ENCODE measurements around the gene TRAP1. TPM values are rescaled to one million over a fixed set of nuclear protein-coding genes. Genes with fewer than 3 reads are reported as not detected.

The TRAP1 gene
- total RNA-seq, 1 experiment from 2014 or later = 204 TPM

DNA sequence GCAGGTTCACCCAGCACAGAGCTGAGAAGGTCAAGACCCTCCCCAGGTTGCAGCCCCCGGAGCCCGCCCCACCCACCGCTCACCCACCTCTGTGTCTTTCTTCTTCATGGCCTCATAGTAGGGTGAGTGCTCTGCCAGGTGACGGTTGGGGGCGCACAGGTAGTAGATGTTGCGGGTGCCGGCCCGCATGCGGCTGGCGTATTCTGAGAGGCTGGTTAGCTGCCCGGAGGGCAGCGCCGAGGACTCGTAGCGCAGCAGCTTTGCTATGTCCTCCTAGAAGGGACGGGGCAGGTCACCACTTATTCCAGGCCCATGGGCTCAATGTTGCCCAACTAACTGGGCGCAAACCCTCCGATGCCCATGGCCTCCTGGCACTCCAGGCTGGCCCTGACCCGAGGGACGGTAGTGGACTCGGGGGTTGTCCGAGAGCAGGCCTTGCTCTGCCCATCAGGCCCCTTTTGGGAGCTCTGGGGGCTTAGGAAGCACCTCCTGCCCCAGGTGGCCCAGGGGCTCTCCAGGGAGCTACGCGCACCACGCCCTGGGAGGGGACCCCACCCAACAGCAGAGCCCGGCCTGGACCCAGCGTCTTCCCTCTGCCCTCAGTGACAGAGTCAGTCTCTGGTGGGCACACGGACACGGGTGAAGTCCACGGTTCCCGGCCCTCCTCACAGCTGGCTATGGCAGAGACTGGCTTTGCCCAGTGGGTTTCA lies 53.0 kb downstream of the TRAP1 start:
- Histone ChIP-seq H3K36me3 (ENCODE audit: low read depth) (peaks cover 9% of the 10 kb centered on the region), H4K20me1 (ENCODE audit: insufficient read depth) (no peaks in the 10 kb centered on the region), H3K27me3 (ENCODE audit: insufficient read depth, low read depth) (no peaks in the 10 kb centered on the region), H3K79me2 (ENCODE audit: low read depth) (no peaks in the 10 kb centered on the region), H3F3A (ENCODE audit: insufficient read depth, low read depth) (no peaks in the 10 kb centered on the region), H3K9me3 (ENCODE audit: insufficient read depth, low read depth) (no peaks in the 10 kb centered on the region), H3K4me3 (no peak overlapping the region), H3K4me1 (replicated peaks; ENCODE audit: insufficient read depth) (no peaks in the 10 kb centered on the region), H3K9me2 (ENCODE audit: insufficient read depth) (no peaks in the 10 kb centered on the region), H3K4me2 (no peak overlapping the region), H3K27ac (no peak overlapping the region), H2AFZ (no peak overlapping the region)
- DNase-seq = no peak
- ChIA-PET CTCF (no interaction called here), POLR2A (ENCODE audit: unreplicated experiment) (no interaction called here)
- TF ChIP-seq, protein P1, sequence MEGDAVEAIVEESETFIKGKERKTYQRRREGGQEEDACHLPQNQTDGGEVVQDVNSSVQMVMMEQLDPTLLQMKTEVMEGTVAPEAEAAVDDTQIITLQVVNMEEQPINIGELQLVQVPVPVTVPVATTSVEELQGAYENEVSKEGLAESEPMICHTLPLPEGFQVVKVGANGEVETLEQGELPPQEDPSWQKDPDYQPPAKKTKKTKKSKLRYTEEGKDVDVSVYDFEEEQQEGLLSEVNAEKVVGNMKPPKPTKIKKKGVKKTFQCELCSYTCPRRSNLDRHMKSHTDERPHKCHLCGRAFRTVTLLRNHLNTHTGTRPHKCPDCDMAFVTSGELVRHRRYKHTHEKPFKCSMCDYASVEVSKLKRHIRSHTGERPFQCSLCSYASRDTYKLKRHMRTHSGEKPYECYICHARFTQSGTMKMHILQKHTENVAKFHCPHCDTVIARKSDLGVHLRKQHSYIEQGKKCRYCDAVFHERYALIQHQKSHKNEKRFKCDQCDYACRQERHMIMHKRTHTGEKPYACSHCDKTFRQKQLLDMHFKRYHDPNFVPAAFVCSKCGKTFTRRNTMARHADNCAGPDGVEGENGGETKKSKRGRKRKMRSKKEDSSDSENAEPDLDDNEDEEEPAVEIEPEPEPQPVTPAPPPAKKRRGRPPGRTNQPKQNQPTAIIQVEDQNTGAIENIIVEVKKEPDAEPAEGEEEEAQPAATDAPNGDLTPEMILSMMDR (conservative IDR thresholded peaks at IDR 0.05) = no peak
- TF ChIP-seq EZH2 (IDR thresholded peaks at IDR 0.05; ENCODE audit: low read depth) = no peak
- intact Hi-C loops (cut with micrococcal nuclease; ENCODE audit: unreplicated experiment) = no loop called here
- no TSS peak for BruUV-seq (replicated peaks)

- Histone ChIP-seq H3K79me2 (ENCODE audit: low read depth) (no peaks in the 10 kb centered on the region), H3K27ac (no peak overlapping the region), H3K4me1 (replicated peaks; ENCODE audit: insufficient read depth) (no peaks in the 10 kb centered on the region), H3K4me3 (no peak overlapping the region), H3K27me3 (ENCODE audit: insufficient read depth, low read depth) (no peaks in the 10 kb centered on the region), H4K20me1 (ENCODE audit: insufficient read depth) (no peaks in the 10 kb centered on the region), H3F3A (ENCODE audit: insufficient read depth, low read depth) (no peaks in the 10 kb centered on the region), H3K9me3 (ENCODE audit: insufficient read depth, low read depth) (no peaks in the 10 kb centered on the region), H3K9me2 (ENCODE audit: insufficient read depth) (no peaks in the 10 kb centered on the region), H2AFZ (no peak overlapping the region), H3K36me3 (ENCODE audit: low read depth) (no peaks in the 10 kb centered on the region; the same call in 1 of the 2 replicates), H3K4me2 (no peak overlapping the region)
- no peak for DNase-seq
- intact Hi-C loops (cut with micrococcal nuclease; ENCODE audit: unreplicated experiment) = no loop called here
- CTCF ChIA-PET = no interaction called here
- BruUV-seq (replicated peaks) = no TSS peak
- TF ChIP-seq, protein P1 (conservative IDR thresholded peaks at IDR 0.05) = no peak
- TF ChIP-seq EZH2 (IDR thresholded peaks at IDR 0.05; ENCODE audit: low read depth) = no peak
- POLR2A ChIA-PET (ENCODE audit: unreplicated experiment) = interaction anchor here (0.8 kb wide), 1 partner anchor 209 kb away, joined by 7 read pairs; no protein-coding TSS in a partner anchor
Observed at GRCh38 chr16:3662601-3663000, 54.7 kb downstream of the TRAP1 start.

- POLR2A ChIA-PET (ENCODE audit: unreplicated experiment) = no interaction called here
- no peaks in the 10 kb centered on the region for H3K4me1 ChIP-seq (replicated peaks; ENCODE audit: insufficient read depth)
- peaks cover 5% of the 10 kb centered on the region; the same call in 1 of the 2 replicates for H3K36me3 ChIP-seq (ENCODE audit: low read depth)
Observed at GRCh38 chr16:3661922-3662321, 55.4 kb downstream of the TRAP1 start.

More at GRCh38 chr16:3661922-3662321, 55.4 kb downstream of the TRAP1 start:
- CTCF ChIA-PET = no interaction called here
- TF ChIP-seq, protein P1 (conservative IDR thresholded peaks at IDR 0.05) = no peak
- no peak for TF ChIP-seq EZH2 (IDR thresholded peaks at IDR 0.05; ENCODE audit: low read depth)
- no TSS peak for BruUV-seq (replicated peaks)
- H3K27ac ChIP-seq = no peak overlapping the region
- H3K4me2 ChIP-seq = no peak overlapping the region
- DNase-seq = no peak
- no peaks in the 10 kb centered on the region for H3K27me3 ChIP-seq (ENCODE audit: insufficient read depth, low read depth)
- H3K9me2 ChIP-seq (ENCODE audit: insufficient read depth) = no peaks in the 10 kb centered on the region
- intact Hi-C loops (cut with micrococcal nuclease; ENCODE audit: unreplicated experiment) = no loop called here
- no peaks in the 10 kb centered on the region for H3F3A ChIP-seq (ENCODE audit: insufficient read depth, low read depth)
- no peak overlapping the region for H2AFZ ChIP-seq
- no peaks in the 10 kb centered on the region for H3K79me2 ChIP-seq (ENCODE audit: low read depth)
- no peaks in the 10 kb centered on the region for H3K9me3 ChIP-seq (ENCODE audit: insufficient read depth, low read depth)
- H4K20me1 ChIP-seq (ENCODE audit: insufficient read depth) = no peaks in the 10 kb centered on the region
- H3K4me3 ChIP-seq = no peak overlapping the region

All from PC-9 (cell line).